Hepatocyte (in vitro differentiated cells): ENCODE data around the gene PSMG2.

Experiments
- EZH2 ChIP-seq: fragments of 200-600 bp; sonication (generic); IDR thresholded peaks from 2 replicates; pipeline ENCODE4 v1.6.1; 2016; ENCODE audit warnings: antibody characterized with exemption, mild to moderate bottlenecking, borderline replicate concordance
- TF ChIP-seq, protein P1 (sequence below): fragments of 200-600 bp; sonication (generic); IDR thresholded peaks from 2 replicates; pipeline ENCODE4 v1.5.1; 2016; ENCODE audit warnings: antibody characterized with exemption, mild to moderate bottlenecking; ENCODE audit not compliant: poor library complexity

- TF ChIP-seq, protein P1, sequence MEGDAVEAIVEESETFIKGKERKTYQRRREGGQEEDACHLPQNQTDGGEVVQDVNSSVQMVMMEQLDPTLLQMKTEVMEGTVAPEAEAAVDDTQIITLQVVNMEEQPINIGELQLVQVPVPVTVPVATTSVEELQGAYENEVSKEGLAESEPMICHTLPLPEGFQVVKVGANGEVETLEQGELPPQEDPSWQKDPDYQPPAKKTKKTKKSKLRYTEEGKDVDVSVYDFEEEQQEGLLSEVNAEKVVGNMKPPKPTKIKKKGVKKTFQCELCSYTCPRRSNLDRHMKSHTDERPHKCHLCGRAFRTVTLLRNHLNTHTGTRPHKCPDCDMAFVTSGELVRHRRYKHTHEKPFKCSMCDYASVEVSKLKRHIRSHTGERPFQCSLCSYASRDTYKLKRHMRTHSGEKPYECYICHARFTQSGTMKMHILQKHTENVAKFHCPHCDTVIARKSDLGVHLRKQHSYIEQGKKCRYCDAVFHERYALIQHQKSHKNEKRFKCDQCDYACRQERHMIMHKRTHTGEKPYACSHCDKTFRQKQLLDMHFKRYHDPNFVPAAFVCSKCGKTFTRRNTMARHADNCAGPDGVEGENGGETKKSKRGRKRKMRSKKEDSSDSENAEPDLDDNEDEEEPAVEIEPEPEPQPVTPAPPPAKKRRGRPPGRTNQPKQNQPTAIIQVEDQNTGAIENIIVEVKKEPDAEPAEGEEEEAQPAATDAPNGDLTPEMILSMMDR = no peak
- TF ChIP-seq EZH2 = no peak
Measured at GRCh38 chr18:12694032-12694431, 8.8 kb upstream of the PSMG2 start.
